Glutamatergic neuron (in vitro differentiated cells): ENCODE data around the gene SSNA1. TPM values are rescaled to one million over a fixed set of nuclear protein-coding genes. Genes with fewer than 3 reads are reported as not detected.

ENCODE experiments used
- DNase-seq: peaks from one replicate; pipeline ENCODE4 v3.0.0; 2022
- H3K27ac Mint-ChIP-seq: one replicate; pipeline ENCODE4 v1.8.0; 2020; ENCODE audit warnings: mild to moderate bottlenecking, mixed read lengths, inconsistent platforms; ENCODE audit not compliant: unreplicated experiment
- H3K27me3 Mint-ChIP-seq: one replicate; pipeline ENCODE4 v1.8.0; 2020; ENCODE audit warnings: mild to moderate bottlenecking, moderate library complexity, mixed read lengths, inconsistent platforms; ENCODE audit not compliant: unreplicated experiment
- H3K36me3 Mint-ChIP-seq: one replicate; pipeline ENCODE4 v1.8.0; 2020; ENCODE audit warnings: mild to moderate bottlenecking, mixed read lengths, inconsistent platforms; ENCODE audit not compliant: unreplicated experiment
- H3K4me1 Mint-ChIP-seq: one replicate; pipeline ENCODE4 v1.8.0; 2020; ENCODE audit warnings: mild to moderate bottlenecking, low read depth, mixed read lengths, inconsistent platforms; ENCODE audit not compliant: unreplicated experiment
- H3K4me3 Mint-ChIP-seq: one replicate; pipeline ENCODE4 v1.8.0; 2020; ENCODE audit warnings: mild to moderate bottlenecking, mixed read lengths, inconsistent platforms; ENCODE audit not compliant: unreplicated experiment
- H3K9me3 Mint-ChIP-seq: one replicate; pipeline ENCODE4 v1.8.0; 2020; ENCODE audit warnings: mild to moderate bottlenecking, moderate library complexity, mixed read lengths, inconsistent platforms; ENCODE audit not compliant: unreplicated experiment
- total RNA-seq: library from RNA; stranded (reverse); fragmentation: NEBNext Ultra II Directional; extraction: Animal tissue kit (Norgen Biotek cat#: 25700); gene quantifications from one replicate; pipeline ENCODE4 v1.2.1, GENCODE V29; 2021; ENCODE audit not compliant: unreplicated experiment
- TF ChIP-seq, protein P1 (sequence below): fragments of 200-600 bp; sonication (generic); IDR thresholded peaks from one replicate; pipeline ENCODE4 v1.5.0; 2021; ENCODE audit not compliant: partially characterized antibody, unreplicated experiment

Gene SSNA1
- total RNA-seq, 1 donor from 2014 or later: 37.3 TPM

DNA sequence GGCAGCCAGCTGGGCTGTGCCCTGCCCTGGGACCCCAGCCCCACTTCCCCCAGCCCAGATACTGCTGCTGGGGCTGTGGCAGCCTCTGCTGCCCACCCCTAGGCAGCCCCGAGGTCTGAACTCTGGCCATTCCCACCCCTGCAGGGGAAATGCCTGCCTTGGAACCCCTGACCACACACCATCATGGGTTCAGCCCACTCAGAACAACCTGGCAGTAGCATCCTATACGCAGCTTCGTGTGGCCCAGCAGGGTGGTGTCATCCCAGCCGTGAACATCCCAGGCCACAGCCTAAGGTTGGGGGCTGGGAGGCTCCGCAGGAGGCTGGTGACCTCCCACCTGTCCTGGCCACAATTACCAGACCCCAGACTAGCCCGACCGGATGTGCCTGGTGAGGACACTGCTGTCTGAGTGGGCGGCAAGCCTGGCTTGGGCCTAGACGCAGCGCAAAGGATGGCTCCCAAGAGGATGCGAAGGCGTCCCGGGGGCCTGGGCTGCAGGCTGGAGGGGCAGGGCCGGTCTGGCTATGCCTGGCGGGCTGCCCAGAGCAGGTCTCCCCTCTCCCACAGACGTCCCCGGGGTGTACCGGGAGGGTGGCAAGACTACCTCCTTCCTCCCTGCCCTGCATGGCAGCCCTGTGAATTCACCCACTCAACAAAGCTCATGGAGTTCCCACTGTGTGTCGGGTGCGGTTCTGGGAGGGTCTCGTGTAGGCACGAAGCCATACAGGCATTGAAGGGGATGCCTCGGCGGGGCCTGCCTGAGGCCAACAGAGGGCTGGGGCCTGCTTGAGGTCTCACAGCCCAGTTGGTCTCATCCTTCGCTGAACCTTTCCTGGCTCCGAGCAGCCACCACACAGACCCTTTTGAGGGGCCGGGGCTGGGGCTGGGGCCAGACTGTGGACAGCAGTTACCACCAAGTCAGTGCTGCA, 40.8 kb downstream of the SSNA1 start:
- no peak for DNase-seq
- Mint-ChIP-seq H3K36me3 (no peaks in the 10 kb centered on the region), H3K27me3 (peaks cover 2% of the 10 kb centered on the region), H3K9me3 (no peaks in the 10 kb centered on the region), H3K27ac (no peak overlapping the region), H3K4me3 (no peak overlapping the region), H3K4me1 (peaks cover 2% of the 10 kb centered on the region)
- TF ChIP-seq, protein P1, sequence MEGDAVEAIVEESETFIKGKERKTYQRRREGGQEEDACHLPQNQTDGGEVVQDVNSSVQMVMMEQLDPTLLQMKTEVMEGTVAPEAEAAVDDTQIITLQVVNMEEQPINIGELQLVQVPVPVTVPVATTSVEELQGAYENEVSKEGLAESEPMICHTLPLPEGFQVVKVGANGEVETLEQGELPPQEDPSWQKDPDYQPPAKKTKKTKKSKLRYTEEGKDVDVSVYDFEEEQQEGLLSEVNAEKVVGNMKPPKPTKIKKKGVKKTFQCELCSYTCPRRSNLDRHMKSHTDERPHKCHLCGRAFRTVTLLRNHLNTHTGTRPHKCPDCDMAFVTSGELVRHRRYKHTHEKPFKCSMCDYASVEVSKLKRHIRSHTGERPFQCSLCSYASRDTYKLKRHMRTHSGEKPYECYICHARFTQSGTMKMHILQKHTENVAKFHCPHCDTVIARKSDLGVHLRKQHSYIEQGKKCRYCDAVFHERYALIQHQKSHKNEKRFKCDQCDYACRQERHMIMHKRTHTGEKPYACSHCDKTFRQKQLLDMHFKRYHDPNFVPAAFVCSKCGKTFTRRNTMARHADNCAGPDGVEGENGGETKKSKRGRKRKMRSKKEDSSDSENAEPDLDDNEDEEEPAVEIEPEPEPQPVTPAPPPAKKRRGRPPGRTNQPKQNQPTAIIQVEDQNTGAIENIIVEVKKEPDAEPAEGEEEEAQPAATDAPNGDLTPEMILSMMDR: no peak

- Mint-ChIP-seq H3K4me1 (peaks cover 2% of the 10 kb centered on the region), H3K4me3 (no peak overlapping the region), H3K27ac (no peak overlapping the region), H3K27me3 (peaks cover 2% of the 10 kb centered on the region), H3K36me3 (no peaks in the 10 kb centered on the region), H3K9me3 (no peaks in the 10 kb centered on the region)
- no peak for DNase-seq
- TF ChIP-seq, protein P1: no peak
Observed at GRCh38 chr9:137229903-137230704, 41.6 kb downstream of the SSNA1 start.

DNA sequence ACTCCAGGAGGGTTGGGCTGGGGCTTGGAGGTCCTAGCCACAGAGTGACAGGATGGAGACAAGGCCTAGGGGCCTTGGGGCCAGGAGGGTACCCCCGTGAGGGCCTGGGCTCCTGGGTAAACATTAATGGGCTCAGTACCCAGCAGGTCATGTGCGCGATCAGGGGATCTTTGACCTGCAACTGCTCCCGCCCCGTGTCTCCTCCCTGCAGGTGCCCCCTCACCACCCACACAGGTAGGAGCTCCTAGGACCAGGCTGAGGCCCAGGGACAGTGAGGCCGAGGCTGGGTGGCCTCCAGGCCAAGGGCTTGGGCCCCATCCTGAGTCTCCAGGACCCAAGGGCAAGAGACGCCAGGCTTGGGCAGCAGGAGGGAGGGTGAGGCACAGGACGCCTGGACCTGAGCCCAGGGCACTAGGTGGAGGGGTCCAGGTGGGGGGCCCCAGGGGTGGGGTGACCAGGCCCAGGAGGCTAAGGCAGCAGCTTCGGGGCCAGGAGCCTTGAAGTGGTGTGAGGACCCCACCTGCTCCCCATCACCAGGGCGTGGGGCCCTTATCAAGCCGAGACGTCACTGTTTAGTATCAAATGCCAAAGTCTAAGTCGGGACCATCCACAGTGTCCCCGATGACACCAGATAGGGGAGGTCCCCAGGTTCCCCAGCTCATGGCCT, 42.4 kb downstream of the SSNA1 start, which contains the start of gene SLC34A3:
Gene SLC34A3, plus strand, starts transcription at position 197 of the 667 bp plus-strand sequence. CDS start 802 bp downstream, outside the sequence.
- TF ChIP-seq, protein P1: no peak
- Mint-ChIP-seq H3K27ac (no peak within 1 kb of the TSS), H3K4me3 (no peak within 1 kb of the TSS), H3K9me3 (no peaks in the 10 kb centered on the region), H3K36me3 (no peaks in the 10 kb centered on the region), H3K27me3 (peaks cover 2% of the 10 kb centered on the region), H3K4me1 (peaks cover 2% of the 10 kb centered on the region)
- no peak for DNase-seq

DNA sequence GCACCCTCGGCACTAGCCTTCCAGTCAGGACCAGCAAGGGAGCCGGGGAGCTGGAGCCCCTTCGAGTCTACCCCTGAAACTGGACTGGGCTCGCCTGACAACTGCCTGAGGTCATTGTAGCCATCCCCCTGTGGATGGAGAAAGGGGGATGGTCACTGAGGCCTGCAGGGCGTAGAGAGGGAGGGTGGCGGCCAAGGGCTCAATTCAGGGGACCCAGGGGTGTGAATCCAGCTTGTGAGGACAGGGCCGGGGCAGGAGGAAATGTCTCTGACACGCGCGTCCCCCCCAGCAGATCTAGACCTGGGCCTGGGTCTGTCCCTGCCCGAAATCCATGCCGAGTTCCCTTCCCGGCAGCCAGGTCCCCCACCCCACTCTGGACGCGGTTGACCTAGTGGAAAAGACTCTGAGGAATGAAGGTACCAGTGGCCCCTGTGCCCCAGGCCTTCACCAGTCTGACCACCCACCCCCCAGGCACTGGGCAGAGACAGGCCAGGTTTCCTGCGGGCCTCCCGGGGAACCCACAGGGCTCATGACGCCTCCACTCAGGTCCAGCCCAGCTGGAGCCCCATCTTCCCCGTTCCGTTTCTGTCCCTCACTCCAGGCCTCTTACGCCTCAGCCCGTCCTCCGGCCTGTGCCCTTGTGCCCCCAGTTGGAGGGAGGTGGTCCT, 43.0 kb downstream of the SSNA1 start:
- Mint-ChIP-seq H3K36me3 (no peaks in the 10 kb centered on the region), H3K4me1 (peaks cover 2% of the 10 kb centered on the region)

More for the DNA sequence above, 43.0 kb downstream of the SSNA1 start:
- Mint-ChIP-seq H3K4me3 (no peak overlapping the region), H3K27me3 (no peaks in the 10 kb centered on the region), H3K9me3 (no peaks in the 10 kb centered on the region), H3K27ac (no peak overlapping the region)
- no peak for DNase-seq
- TF ChIP-seq, protein P1: no peak
